HG02938 (cell line): Measurements from ENCODE around the gene GOLT1A.

ENCODE experiments used
- ATAC-seq: cut with Tn5 transposase; IDR thresholded peaks from one replicate; pipeline ENCODE4 v1.9.1; 2021; ENCODE audit warnings: mild to moderate bottlenecking, moderate library complexity; ENCODE audit not compliant: unreplicated experiment

The GOLT1A gene

DNA sequence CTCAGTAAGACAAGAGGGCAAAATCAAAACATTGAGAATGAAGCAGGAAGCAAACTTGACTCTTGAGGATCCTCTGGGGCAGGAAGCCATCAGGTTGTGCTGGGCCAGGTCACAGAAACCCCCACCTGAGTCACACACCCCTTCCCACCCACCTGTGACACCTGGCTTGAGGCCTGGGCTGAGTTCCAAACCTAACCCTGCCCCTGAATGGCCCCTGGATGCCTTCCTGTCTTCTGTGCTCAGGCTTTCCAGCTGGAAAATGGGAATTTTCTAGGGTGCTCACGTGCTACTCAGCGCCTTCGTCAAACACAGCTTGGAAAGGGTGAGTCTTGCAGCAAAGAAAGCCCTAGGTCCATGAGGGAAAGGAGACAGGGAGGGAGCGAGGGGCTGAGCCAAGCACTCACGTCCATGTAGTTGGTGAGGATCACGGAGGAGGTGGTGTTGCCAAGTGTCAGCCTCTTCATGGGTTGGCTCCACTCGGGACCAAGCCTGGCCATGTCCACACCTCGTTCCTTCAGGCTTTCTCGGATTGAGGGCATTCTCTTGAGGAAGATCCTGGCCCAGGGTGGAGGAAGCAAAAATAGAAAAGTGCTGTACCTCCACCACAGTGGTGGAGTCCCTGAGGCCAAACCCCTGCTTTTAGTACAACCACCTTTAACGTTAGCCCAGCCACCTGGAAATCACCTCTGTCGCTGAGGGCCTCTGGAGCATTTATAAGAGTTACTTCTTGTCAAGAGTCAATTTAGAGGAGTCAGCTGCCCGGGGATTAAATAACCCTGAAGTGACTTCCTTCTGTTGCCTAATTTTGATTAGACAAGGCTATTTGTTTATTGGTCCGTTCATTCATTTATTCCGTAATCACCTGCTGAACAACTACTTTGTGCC is 51.9 kb downstream of the GOLT1A start:
- no peak for ATAC-seq

DNA sequence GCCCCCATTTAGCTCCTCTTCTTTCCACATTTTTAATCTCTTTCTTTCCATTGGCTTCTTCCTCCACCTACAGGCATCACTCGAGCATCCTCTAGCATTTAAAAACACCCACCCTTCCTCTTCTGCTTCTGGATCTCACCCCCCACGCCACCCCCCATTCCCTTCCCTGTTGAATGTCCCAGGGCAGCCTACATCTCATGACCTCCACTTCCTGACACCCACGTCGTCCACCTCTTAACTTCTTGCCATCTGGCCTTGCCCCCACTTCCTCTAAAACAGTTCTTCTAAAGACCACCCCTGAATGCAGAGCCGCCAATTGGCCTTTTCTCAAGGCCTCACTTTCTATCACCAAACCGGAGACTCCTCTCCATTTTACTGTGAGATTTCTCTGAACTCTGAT is 55.8 kb downstream of the GOLT1A start:
- no peak for ATAC-seq

DNA sequence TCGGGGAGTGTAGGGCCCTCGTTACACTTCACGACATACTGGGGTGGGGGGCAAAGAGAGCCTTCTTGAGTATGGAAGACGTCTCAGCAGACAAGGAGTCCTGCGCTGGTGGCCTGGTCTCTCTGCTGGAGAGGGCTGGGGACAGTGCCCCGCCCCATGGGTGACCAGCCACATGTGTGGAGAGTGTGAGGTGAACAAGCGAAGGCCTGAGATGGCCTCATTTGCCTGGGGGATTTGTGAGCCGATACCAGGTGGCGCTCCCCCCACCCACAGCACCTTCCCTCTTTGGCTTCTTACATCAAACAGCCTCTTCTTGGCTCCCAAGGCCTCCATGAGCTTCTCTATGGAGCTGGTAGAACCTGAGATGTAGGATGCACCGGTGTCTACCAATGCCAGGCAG is 57.9 kb downstream of the GOLT1A start:
- ATAC-seq, result no peak

DNA sequence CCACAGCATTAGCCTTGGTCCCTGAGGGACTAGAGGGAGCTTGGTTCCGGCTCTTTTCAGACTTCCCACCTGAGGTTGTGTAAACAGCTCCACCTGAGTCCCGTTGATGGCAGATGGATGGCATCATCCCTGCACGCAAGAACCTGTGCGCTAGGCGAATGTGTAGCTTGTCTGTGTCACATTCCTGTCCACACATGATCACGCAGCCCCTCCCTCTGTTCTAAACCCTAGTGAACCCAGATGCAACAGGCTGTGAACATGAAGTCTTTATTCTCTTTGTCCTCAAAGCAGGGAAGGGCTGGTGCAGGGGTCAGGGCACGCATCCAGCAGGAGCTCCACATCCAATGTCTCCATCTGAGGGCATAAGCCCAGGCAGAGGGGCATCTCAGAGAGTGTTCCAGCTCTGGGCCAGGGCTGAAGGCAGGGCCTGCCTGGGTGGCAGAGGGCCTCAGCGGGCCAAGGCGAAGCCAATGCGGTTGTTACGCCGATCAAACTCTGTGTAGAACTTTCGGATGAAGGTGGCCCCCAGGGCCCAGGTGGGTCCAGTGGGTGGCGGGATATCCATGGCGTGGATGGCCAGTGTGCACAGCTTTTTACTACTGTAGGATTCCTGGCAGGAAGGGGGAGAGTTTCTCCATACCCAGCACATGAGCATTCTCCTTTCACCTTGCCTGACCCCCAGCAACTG is 59.1 kb downstream of the GOLT1A start:
- ATAC-seq, result no peak

DNA sequence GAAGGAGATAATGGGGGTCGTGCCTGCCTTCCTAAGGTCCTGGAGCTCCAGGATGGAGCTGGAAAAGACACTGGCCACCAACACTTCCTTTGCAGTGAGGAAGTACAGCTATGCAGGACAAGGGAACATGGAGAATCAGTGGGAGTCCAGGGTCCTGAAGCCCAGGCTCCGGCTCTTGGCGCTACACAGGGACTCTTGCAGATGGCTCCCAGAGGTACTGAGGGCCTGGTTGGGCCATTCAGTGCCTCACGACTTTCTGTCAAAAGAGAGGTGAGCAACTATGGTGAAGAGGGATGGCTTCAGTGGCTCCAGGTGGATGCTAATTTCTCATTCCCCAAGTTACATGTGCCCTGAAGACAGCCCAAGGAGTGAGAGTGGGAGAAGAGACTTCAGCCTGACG is 60.1 kb downstream of the GOLT1A start:
- no peak for ATAC-seq

DNA sequence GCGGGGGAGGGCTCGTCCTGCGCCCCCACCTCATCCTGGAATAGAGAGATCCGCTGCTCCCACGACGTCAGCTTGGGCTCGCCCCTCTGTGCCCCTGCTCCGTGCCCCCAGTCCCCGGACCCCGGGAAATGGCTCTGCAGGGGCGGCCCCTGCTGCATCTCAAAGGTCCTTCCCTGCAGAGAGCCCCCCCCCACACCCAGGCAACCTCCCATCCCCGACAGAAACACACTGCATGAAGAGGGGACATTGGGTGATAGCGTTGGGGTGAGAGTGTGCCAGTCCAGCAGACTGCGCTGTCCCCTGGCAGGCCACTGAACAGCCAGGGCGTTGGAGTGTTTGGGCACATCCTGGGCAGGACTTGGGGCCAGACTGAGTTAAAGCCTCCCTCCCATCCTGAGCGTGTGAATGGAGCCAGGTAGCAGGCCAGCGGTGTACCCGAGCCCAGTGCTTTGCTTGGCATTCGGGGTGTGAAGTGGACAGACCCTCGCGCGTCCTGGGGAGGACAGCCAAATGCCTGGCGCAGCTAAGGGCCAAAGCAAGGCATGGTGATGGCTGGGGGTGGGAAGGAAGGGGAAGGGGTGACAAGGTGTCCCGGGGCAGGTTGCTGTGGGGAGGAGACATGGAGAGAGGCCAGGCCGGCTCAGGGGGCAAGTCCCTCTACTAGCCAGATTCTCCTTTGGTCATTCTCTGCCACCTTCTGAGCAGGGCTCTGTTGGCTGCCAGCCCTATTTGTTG is 61.3 kb downstream of the GOLT1A start:
- no peak for ATAC-seq

DNA sequence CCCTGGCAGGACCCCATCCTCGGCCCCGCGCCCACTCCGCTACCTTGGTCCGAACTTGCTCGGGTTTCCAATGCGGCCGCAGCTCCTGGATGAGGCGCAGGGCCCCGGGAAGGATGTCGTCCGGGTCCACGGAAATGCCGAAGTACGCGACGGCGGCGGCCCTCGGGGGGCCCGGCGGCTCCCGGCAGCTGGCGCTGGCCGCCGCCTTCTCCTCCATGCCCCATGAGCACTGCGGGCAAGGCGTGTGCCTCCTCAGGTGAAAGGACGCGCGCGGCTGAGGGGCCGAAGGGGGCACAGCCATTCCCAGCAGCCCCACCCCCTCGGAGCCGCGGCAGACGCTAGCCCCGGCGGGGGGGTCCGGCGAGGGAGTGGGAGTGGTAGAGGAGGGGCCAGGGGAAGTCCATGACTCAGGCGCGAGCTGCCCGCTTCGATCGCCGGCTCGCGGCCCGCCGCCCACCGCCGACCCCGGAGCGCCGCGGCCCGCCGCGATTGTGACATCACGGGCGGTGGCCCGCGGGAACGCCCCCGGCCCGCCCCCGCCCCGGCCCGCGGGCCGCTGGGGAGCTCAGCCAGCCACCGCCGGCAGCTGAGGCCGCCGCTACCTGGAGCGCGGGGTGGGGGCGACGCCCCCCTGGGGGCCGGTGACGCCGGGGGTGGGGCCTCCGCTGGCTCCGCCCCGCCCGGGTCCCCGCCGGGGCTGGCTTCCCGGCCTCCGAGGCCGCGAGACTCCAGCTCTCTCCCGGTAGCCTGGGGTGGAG is 62.1 kb downstream of the GOLT1A start, which contains the start of gene ETNK2:
Gene ETNK2 (minus strand): TSS at position 493 of the 758 bp plus-strand sequence. CDS start 192 bp downstream, at position 301.
- ATAC-seq, result no peak

DNA sequence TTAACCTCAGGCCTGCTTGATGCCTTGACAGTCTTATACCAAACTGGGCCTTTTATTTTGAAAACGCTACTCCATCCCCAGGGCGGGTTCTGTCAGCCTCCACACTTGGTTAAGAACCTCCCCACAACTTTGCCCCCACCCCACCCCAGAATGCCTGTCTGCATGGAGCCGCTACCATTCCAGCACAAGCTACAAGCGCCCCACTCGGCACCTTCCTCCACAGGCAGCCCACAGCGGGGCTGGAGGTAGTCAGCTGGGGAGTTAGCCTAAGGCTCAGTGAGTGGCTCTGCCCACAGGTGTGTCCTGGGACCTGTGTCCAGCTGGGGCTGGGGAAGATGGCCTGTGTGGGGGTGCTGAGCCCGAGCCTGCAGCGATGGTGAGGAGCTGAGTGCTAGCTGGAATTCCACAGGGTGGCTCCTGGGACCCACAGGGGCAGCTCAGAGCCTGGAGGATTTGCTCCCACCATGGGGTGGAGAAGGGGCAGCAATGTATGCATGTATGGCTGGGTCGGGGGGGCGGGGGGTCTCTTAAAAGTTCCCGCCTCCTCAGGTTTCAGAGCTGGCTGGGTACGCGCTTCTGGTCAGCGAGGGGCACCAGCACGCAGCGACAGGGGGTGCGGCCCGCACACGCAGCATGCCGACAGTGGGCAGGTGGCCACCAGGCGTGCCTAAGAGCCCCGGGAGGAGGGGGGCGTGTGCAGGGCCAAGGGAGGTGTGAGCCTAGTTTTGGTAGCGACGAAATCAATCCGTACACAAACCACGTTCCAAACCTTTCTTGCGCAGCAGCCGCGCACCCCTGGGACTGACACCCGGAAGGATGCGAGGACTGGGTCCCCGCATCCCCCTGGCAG is 62.9 kb downstream of the GOLT1A start:
- no peak for ATAC-seq

DNA sequence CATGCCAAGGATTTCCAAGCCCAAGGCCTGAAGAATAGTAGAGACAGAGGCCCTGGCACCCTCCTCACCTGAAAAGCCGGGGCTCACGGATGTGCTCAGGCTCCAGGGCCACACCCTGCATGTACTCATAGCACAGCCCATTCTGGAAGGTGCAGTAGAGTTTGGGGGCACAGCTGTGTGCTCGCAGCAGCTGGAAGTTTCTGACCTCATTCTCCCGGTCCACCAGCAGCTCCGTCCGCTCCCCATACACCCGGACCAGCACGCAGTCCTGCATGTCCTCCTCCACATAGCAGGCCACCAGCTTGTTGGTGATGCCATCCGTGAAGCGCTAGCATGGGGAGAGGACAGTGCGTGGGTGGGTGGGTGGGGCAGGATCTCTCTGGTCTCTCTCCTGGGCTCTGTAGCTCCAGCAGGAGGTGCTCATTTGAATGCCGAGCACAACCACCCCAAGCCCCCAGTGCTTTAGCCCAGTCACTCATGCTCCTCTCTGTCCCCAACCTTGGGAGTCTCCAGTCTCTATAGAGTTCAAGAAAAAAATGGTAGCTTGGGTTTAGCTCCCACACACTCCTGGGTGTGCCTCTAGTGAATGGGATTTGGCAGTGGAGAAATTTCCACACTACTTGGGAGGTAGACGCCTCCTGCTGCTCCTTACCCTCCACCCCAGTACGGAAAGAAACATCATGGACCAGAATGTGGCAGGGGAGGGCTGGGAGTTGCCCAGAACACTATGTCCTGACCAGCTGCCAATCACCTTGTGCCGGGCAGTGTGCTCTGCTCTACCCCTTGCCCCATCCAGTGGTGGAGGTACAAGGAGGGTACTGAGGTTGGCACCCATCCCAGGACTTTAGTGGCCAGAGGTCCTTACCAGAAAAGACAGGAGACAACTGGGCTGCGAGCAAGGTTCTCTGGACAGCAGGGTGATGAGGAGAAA is 63.9 kb downstream of the GOLT1A start:
- ATAC-seq, result no peak

DNA sequence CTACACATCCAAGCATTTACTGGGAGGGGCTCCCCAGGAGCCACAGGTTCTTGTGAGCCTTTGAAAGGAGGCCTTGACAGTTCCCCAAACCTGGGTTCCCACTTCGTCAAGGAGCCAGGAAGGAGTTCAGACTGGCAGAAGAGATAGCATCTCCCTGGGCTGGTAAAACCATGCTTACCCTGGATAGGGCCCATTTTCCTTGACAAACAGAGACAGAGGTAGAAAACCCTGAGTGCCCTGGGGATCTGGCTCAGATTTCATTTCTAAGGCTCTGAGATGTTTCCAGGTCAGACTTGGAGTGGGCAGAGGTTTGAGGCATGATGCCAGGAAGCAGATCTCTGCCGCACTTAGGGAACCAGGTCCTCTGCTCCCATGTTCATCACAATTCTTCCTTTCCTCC is 64.7 kb downstream of the GOLT1A start:
- ATAC-seq, result no peak
